MM.1S (cell line): ENCODE data around the gene THAP12.
A peak's percentile ranks its signal among the peaks of the same experiment; 100 is the strongest.

Experiments
- EZH2phosphoT487 ChIP-seq: fragments of 300-600 bp; sonication (generic); IDR thresholded peaks from 2 replicates; pipeline ENCODE4 v1.6.1; 2018; ENCODE audit warnings: antibody characterized with exemption, low read length
- TF ChIP-seq, protein P1 (sequence below): fragments of 300-600 bp; sonication (generic); IDR thresholded peaks from 2 replicates; pipeline ENCODE4 v1.5.1; 2016; ENCODE audit warnings: antibody characterized with exemption, low read length, mixed read lengths

DNA sequence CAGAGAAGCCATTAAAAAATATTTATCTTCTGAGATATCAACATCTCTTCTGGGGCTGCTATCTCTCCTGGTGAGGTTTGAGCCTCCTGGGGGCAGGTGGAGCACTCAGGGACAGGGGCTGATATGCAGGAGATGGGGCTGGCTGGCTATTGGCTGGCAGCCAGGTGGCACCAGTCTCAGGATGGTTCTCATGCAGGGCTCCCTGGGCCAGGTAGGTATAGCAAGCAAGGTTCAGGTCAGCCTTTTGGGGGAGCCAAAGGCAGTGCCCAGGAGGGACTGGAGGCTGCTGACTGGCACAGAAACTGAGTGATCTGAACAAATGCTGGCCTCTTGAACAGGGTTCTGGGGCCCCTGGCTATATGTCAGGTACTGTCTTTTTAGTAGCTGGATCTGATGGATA is 34.1 kb upstream of the THAP12 start:
- TF ChIP-seq, protein P1, sequence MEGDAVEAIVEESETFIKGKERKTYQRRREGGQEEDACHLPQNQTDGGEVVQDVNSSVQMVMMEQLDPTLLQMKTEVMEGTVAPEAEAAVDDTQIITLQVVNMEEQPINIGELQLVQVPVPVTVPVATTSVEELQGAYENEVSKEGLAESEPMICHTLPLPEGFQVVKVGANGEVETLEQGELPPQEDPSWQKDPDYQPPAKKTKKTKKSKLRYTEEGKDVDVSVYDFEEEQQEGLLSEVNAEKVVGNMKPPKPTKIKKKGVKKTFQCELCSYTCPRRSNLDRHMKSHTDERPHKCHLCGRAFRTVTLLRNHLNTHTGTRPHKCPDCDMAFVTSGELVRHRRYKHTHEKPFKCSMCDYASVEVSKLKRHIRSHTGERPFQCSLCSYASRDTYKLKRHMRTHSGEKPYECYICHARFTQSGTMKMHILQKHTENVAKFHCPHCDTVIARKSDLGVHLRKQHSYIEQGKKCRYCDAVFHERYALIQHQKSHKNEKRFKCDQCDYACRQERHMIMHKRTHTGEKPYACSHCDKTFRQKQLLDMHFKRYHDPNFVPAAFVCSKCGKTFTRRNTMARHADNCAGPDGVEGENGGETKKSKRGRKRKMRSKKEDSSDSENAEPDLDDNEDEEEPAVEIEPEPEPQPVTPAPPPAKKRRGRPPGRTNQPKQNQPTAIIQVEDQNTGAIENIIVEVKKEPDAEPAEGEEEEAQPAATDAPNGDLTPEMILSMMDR: peak; percentile 27
- TF ChIP-seq EZH2phosphoT487: no peak
